Tibial nerve (tissue), 4 donors: ENCODE results near the gene CYP4A22.

ENCODE experiments used
- CTCF ChIP-seq, 5 experiments: fragments of 200-600 bp in 3 of 5; fragments of 450-650 bp in 2 of 5; sonication (generic) in 3 of 5; IDR thresholded peaks; one replicate each; pipeline ENCODE4 v1.5.1; 2016 to 2019; ENCODE audit warnings: antibody characterized with exemption in 5 of 5, mild to moderate bottlenecking in 3 of 5, moderate library complexity in 2 of 5
- EP300 ChIP-seq, 2 donors: sonication (generic); formaldehyde crosslinking; IDR thresholded peaks; one replicate each; pipeline ENCODE4 v1.6.1; 2017; ENCODE audit warnings: antibody characterized with exemption in 2 of 2, mild to moderate bottlenecking in 1 of 2

DNA sequence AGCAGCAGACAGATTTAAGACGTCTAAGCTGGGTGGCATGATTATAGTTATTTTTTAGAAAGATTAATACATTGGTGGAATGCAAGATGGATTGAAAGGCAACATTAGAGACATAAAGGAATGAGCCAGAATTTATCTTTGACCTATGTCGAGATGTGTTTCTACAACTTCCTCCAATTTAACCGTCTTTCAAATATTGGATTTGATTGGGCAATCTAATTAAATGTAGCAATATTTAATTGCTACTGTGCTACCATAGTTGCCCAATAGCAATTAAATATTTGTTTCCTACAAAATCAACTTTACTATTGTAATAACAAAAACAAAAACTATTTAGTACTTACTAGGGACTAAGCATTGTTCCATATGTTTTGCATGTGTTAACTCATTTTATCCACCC, 30.4 kb upstream of the CYP4A22 start:
- TF ChIP-seq EP300 (IDR thresholded peaks at IDR 0.05): no peak
- no peak for TF ChIP-seq CTCF (IDR thresholded peaks at IDR 0.05)
